ENCODE results near the gene SLC30A3.
A peak's percentile ranks its signal among the peaks of the same experiment; 100 is the strongest.

SLC30A3 gene

GRCh38 chr2:27262379-27263286 is at the start of gene SLC30A3:
SLC30A3 (minus strand) TSS chr2:27263047; CDS start chr2:27262906, 141 bp downstream.
- DNase-seq (ENCODE audit: low read depth, low spot score): no peak

GRCh38 chr2:27312152-27312551 is 49.3 kb upstream of the SLC30A3 start:
- Histone ChIP-seq H3K27ac (no peak overlapping the region), H3K9me3 (ENCODE audit: low read depth, low read length) (no peaks in the 10 kb centered on the region), H3K36me3 (ENCODE audit: insufficient read depth, low read length) (no peaks in the 10 kb centered on the region), H3K4me3 (no peak overlapping the region), H3K9ac (ENCODE audit: insufficient read length) (no peak overlapping the region)
- TF ChIP-seq EZH2 (IDR thresholded peaks at IDR 0.05) (no peak), FOXP2 (optimal IDR thresholded peaks at IDR 0.05; ENCODE audit: control extremely low read depth, extremely low read length, insufficient read depth) (no peak), POLR2AphosphoS5 (IDR thresholded peaks at IDR 0.05; ENCODE audit: borderline replicate concordance, low read depth, low read length) (no peak)
- no peak for DNase-seq (ENCODE audit: low read depth, low spot score)

More at GRCh38 chr2:27262379-27263286, at the start of gene SLC30A3:
- Histone ChIP-seq H3K27ac (no peak within 1 kb of the TSS), H3K9me3 (ENCODE audit: low read depth, low read length) (no peaks in the 10 kb centered on the region), H3K9ac (ENCODE audit: insufficient read length) (peak within 1 kb of the TSS; percentile 81), H3K4me3 (peak within 1 kb of the TSS; percentile 93), H3K36me3 (ENCODE audit: insufficient read depth, low read length) (no peaks in the 10 kb centered on the region; the same call in 1 of the 2 replicates)
- TF ChIP-seq EZH2 (IDR thresholded peaks at IDR 0.05): no peak
- TF ChIP-seq POLR2AphosphoS5 (IDR thresholded peaks at IDR 0.05; ENCODE audit: borderline replicate concordance, low read depth, low read length): peak; percentile 68
- TF ChIP-seq FOXP2 (optimal IDR thresholded peaks at IDR 0.05; ENCODE audit: control extremely low read depth, extremely low read length, insufficient read depth): no peak

GRCh38 chr2:27309651-27310050 is 46.8 kb upstream of the SLC30A3 start:
- H3K36me3 ChIP-seq (ENCODE audit: insufficient read depth, low read length): no peaks in the 10 kb centered on the region
- no peak overlapping the region for H3K27ac ChIP-seq
- no peak for TF ChIP-seq EZH2 (IDR thresholded peaks at IDR 0.05)
- no peak for TF ChIP-seq POLR2AphosphoS5 (IDR thresholded peaks at IDR 0.05; ENCODE audit: borderline replicate concordance, low read depth, low read length)
- no peak for TF ChIP-seq FOXP2 (optimal IDR thresholded peaks at IDR 0.05; ENCODE audit: control extremely low read depth, extremely low read length, insufficient read depth)
- no peaks in the 10 kb centered on the region for H3K9me3 ChIP-seq (ENCODE audit: low read depth, low read length)
- DNase-seq (ENCODE audit: low read depth, low spot score): no peak
- H3K9ac ChIP-seq (ENCODE audit: insufficient read length): no peak overlapping the region
- no peak overlapping the region for H3K4me3 ChIP-seq

- Histone ChIP-seq H3K36me3 (ENCODE audit: insufficient read depth, low read length) (no peaks in the 10 kb centered on the region), H3K9ac (ENCODE audit: insufficient read length) (no peak within 1 kb of the TSS), H3K27ac (no peak within 1 kb of the TSS), H3K4me3 (peak within 1 kb of the TSS; percentile 30; the same call in 1 of the 2 replicates), H3K9me3 (ENCODE audit: low read depth, low read length) (no peaks in the 10 kb centered on the region)
- DNase-seq (ENCODE audit: low read depth, low spot score): no peak
- TF ChIP-seq POLR2AphosphoS5 (IDR thresholded peaks at IDR 0.05; ENCODE audit: borderline replicate concordance, low read depth, low read length): no peak
Observed at GRCh38 chr2:27308359-27308881, 45.6 kb upstream of the SLC30A3 start, which contains the start of gene UCN. UCN (minus strand) TSS chr2:27308445; CDS start chr2:27307895, 550 bp downstream.

GRCh38 chr2:27307545-27308358 is 44.9 kb upstream of the SLC30A3 start:
- DNase-seq (ENCODE audit: low read depth, low spot score): no peak
- no peaks in the 10 kb centered on the region for H3K36me3 ChIP-seq (ENCODE audit: insufficient read depth, low read length)

GRCh38 chr2:27307287-27307544 is 44.4 kb upstream of the SLC30A3 start:
- no peak overlapping the region for H3K9ac ChIP-seq (ENCODE audit: insufficient read length)
- peak overlapping the region; percentile 30; the same call in 1 of the 2 replicates for H3K4me3 ChIP-seq
- TF ChIP-seq POLR2AphosphoS5 (IDR thresholded peaks at IDR 0.05; ENCODE audit: borderline replicate concordance, low read depth, low read length) (no peak), FOXP2 (optimal IDR thresholded peaks at IDR 0.05; ENCODE audit: control extremely low read depth, extremely low read length, insufficient read depth) (no peak), EZH2 (IDR thresholded peaks at IDR 0.05) (no peak)

More at GRCh38 chr2:27307545-27308358, 44.9 kb upstream of the SLC30A3 start:
- Histone ChIP-seq H3K4me3 (peak overlapping the region; percentile 30; the same call in 1 of the 2 replicates), H3K9me3 (ENCODE audit: low read depth, low read length) (no peaks in the 10 kb centered on the region), H3K9ac (ENCODE audit: insufficient read length) (no peak overlapping the region), H3K27ac (no peak overlapping the region)
- TF ChIP-seq POLR2AphosphoS5 (IDR thresholded peaks at IDR 0.05; ENCODE audit: borderline replicate concordance, low read depth, low read length) (no peak), FOXP2 (optimal IDR thresholded peaks at IDR 0.05; ENCODE audit: control extremely low read depth, extremely low read length, insufficient read depth) (no peak), EZH2 (IDR thresholded peaks at IDR 0.05) (no peak)

GRCh38 chr2:27306573-27307286 is 43.9 kb upstream of the SLC30A3 start:
- Histone ChIP-seq H3K9me3 (ENCODE audit: low read depth, low read length) (no peaks in the 10 kb centered on the region), H3K36me3 (ENCODE audit: insufficient read depth, low read length) (no peaks in the 10 kb centered on the region), H3K9ac (ENCODE audit: insufficient read length) (no peak overlapping the region), H3K4me3 (peak overlapping the region; percentile 30; the same call in 1 of the 2 replicates), H3K27ac (no peak overlapping the region)
- TF ChIP-seq FOXP2 (optimal IDR thresholded peaks at IDR 0.05; ENCODE audit: control extremely low read depth, extremely low read length, insufficient read depth): no peak
- no peak for TF ChIP-seq EZH2 (IDR thresholded peaks at IDR 0.05)
- no peak for TF ChIP-seq POLR2AphosphoS5 (IDR thresholded peaks at IDR 0.05; ENCODE audit: borderline replicate concordance, low read depth, low read length)
- no peak for DNase-seq (ENCODE audit: low read depth, low spot score)

More at GRCh38 chr2:27307287-27307544, 44.4 kb upstream of the SLC30A3 start:
- DNase-seq (ENCODE audit: low read depth, low spot score): no peak
- H3K36me3 ChIP-seq (ENCODE audit: insufficient read depth, low read length): no peaks in the 10 kb centered on the region
- no peak overlapping the region for H3K27ac ChIP-seq
- no peaks in the 10 kb centered on the region for H3K9me3 ChIP-seq (ENCODE audit: low read depth, low read length)
